SK-N-SH (cell line): Measurements from ENCODE around the gene C9orf43. TPM values are rescaled to one million over a fixed set of nuclear protein-coding genes. Genes with fewer than 3 reads are reported as not detected.

ENCODE experiments used
- CTCF ChIA-PET: fragments of 300-600, 350-600 bp; formaldehyde crosslinking; extraction: SDS; loops from one replicate; lab custom pipeline; 2021; lab: Yijun Ruan, JAX
- POLR2A ChIA-PET: fragments of 350-600 bp; sonication (Branson Sonifier 250); formaldehyde crosslinking; extraction: SDS; loops from one replicate; lab custom pipeline; 2020; ENCODE audit warnings: antibody characterized with exemption, inconsistent platforms; lab: Yijun Ruan, JAX
- DNase-seq: peaks from one replicate; pipeline ENCODE4 v3.0.0; 2012
- H2AFZ ChIP-seq: fragments of 200-600 bp; sonication (generic); 2 replicates; pipeline ENCODE4 v1.8.1; 2016; ENCODE audit warnings: antibody characterized with exemption, mild to moderate bottlenecking, low read depth
- H3F3A ChIP-seq: fragments of 200-600 bp; sonication (generic); replicated peaks from 2 replicates; pipeline ENCODE3; 2016; ENCODE audit warnings: antibody characterized with exemption, mild to moderate bottlenecking; ENCODE audit not compliant: insufficient read depth
- H3K27ac ChIP-seq, 2 experiments: fragments of 200-500 bp in 1 of 2; fragments of 200-600 bp in 1 of 2; sonication (Bioruptor generic) in 1 of 2; sonication (generic), shearing (Covaris generic) in 1 of 2; 2 replicates each; pipeline versions ENCODE4 v1.5.1 to v1.6.1; 2014 to 2016; ENCODE audit warnings: low read depth in 2 of 2, inconsistent platforms in 1 of 2, low read length in 1 of 2, mild to moderate bottlenecking in 1 of 2, mixed read lengths in 1 of 2
- H3K27me3 ChIP-seq: fragments of 200-600 bp; sonication (generic), shearing (Covaris generic); 2 replicates; pipeline ENCODE4 v1.6.1; 2016; ENCODE audit warnings: mixed run types; ENCODE audit not compliant: insufficient read depth
- H3K36me3 ChIP-seq, 2 experiments: fragments of 200-500 bp in 1 of 2; fragments of 200-600 bp in 1 of 2; sonication (Bioruptor generic) in 1 of 2; sonication (generic) in 1 of 2; replicated peaks in 1 of 2; 2 replicates each; pipeline versions ENCODE3 to v1.5.1; 2014 to 2016; ENCODE audit warnings: low read length in 1 of 2, mild to moderate bottlenecking in 1 of 2; ENCODE audit not compliant: insufficient read depth in 2 of 2, control insufficient read depth in 1 of 2
- H3K4me1 ChIP-seq, 2 experiments: fragments of 200-500 bp in 1 of 2; fragments of 200-600 bp in 1 of 2; sonication (Bioruptor generic) in 1 of 2; sonication (generic), shearing (Covaris generic) in 1 of 2; 2 replicates each; pipeline versions ENCODE4 v1.5.1 to v1.6.1; 2014 to 2016; ENCODE audit warnings: low read depth in 1 of 2, low read length in 1 of 2, mixed run types in 1 of 2; ENCODE audit not compliant: insufficient read depth in 2 of 2, control insufficient read depth in 1 of 2
- H3K4me2 ChIP-seq: fragments of 200-600 bp; sonication (generic), shearing (Covaris generic); 2 replicates; pipeline ENCODE4 v1.6.1; 2017; ENCODE audit warnings: mixed run types
- H3K4me3 ChIP-seq, 2 experiments: fragments of 200-500 bp in 1 of 2; fragments of 200-600 bp in 1 of 2; sonication (Bioruptor generic) in 1 of 2; sonication (generic), shearing (Covaris generic) in 1 of 2; 2 replicates each; pipeline versions ENCODE4 v1.5.1 to v1.8.1; 2014 to 2016; ENCODE audit warnings: low read depth in 2 of 2, inconsistent platforms in 1 of 2, low read length in 1 of 2, mild to moderate bottlenecking in 1 of 2, mixed read lengths in 1 of 2, moderate library complexity in 1 of 2
- H3K79me2 ChIP-seq: fragments of 200-600 bp; sonication (generic); 2 replicates; pipeline ENCODE4 v1.8.1; 2017; ENCODE audit warnings: mild to moderate bottlenecking; ENCODE audit not compliant: insufficient read depth
- H3K9ac ChIP-seq: fragments of 200-600 bp; sonication (generic); 2 replicates; pipeline ENCODE4 v1.6.1; 2017; ENCODE audit warnings: mixed run types
- H3K9me2 ChIP-seq: fragments of 200-600 bp; sonication (generic); 2 replicates; pipeline ENCODE4 v1.6.1; 2017; ENCODE audit warnings: mixed run types
- H3K9me3 ChIP-seq: fragments of 200-600 bp; sonication (generic); 2 replicates; pipeline ENCODE4 v1.6.1; 2017; ENCODE audit warnings: mixed run types, mild to moderate bottlenecking, moderate library complexity
- H4K20me1 ChIP-seq: fragments of 200-600 bp; sonication (generic); 2 replicates; pipeline ENCODE4 v1.6.1; 2017; ENCODE audit warnings: mild to moderate bottlenecking, mixed run types; ENCODE audit not compliant: insufficient read depth
- EP300 ChIP-seq, 2 experiments: IDR thresholded peaks; 2 replicates each; pipeline versions ENCODE4 v1.4.0 to v1.6.1; 2012; ENCODE audit warnings: borderline replicate concordance in 1 of 2, low read depth in 1 of 2, low read length in 1 of 2
- EZH2phosphoT487 ChIP-seq: fragments of 200-600 bp; sonication (generic); IDR thresholded peaks from 2 replicates; pipeline ENCODE4 v1.6.1; 2017; ENCODE audit warnings: low read depth, mixed run types, mild to moderate bottlenecking, antibody characterized with exemption, moderate library complexity, borderline replicate concordance
- FOSL2 ChIP-seq: IDR thresholded peaks from 2 replicates; pipeline ENCODE4 v1.4.0; 2012; ENCODE audit warnings: low read depth, mild to moderate bottlenecking, moderate library complexity, borderline replicate concordance
- FOXJ3 ChIP-seq: sonication (generic); formaldehyde crosslinking; IDR thresholded peaks from 2 replicates; pipeline ENCODE4 v1.5.1; 2020; ENCODE audit warnings: mild to moderate bottlenecking, missing genetic modification reagents
- FOXM1 ChIP-seq: IDR thresholded peaks from 2 replicates; pipeline ENCODE4 v1.4.0; 2012; ENCODE audit warnings: low read depth, mild to moderate bottlenecking
- GABPA ChIP-seq: IDR thresholded peaks from 2 replicates; pipeline ENCODE4 v1.4.0; 2012; ENCODE audit warnings: low read depth, mild to moderate bottlenecking
- JUND ChIP-seq: IDR thresholded peaks from 2 replicates; pipeline ENCODE4 v1.4.0; 2012
- RFX5 ChIP-seq: IDR thresholded peaks from 2 replicates; pipeline ENCODE4 v1.6.1; 2012; ENCODE audit warnings: mild to moderate bottlenecking, improper control_type of control experiment, low read length
- RXRA ChIP-seq: IDR thresholded peaks from 2 replicates; pipeline ENCODE4 v1.4.0; 2012; ENCODE audit warnings: low read depth, mild to moderate bottlenecking, borderline replicate concordance
- SMC3 ChIP-seq: IDR thresholded peaks from 2 replicates; pipeline ENCODE4 v1.6.1; 2012; ENCODE audit warnings: low read depth, low read length, improper control_type of control experiment
- WGBS: methylation state at CpG from one replicate; pipeline ENCODE4 v1.1.6; 2017; ENCODE audit warnings: low lambda C conversion rate; 5-methylcytosine and 5-hydroxymethylcytosine counted together
- polyA plus RNA-seq, 3 experiments: library from polyadenylated mRNA; depleted of rRNA; stranded (reverse); fragments of >200 nt; gene quantifications; 2 replicates each; pipeline ENCODE4 v1.2.3, GENCODE V29; 2012
- TF ChIP-seq, protein P1 (sequence below): IDR thresholded peaks from 2 replicates; pipeline ENCODE4 v1.4.0; 2012; ENCODE audit warnings: low read depth, borderline replicate concordance
- TF ChIP-seq, protein P2 (sequence below): IDR thresholded peaks from 2 replicates; pipeline ENCODE4; 2012
- TF ChIP-seq, protein P3 (sequence below): fragments of 150-350 bp; IDR thresholded peaks from 2 replicates; pipeline ENCODE4 v1.6.1; 2016; ENCODE audit warnings: mild to moderate bottlenecking, low read depth, low read length
- TF ChIP-seq, protein P4 (sequence below): IDR thresholded peaks from 2 replicates; pipeline ENCODE4 v1.4.0; 2012; ENCODE audit warnings: low read depth

The C9orf43 gene
- polyA plus RNA-seq, 1 of the 3 experiments (the other 2 are of a cell fraction): 0.58 TPM

DNA sequence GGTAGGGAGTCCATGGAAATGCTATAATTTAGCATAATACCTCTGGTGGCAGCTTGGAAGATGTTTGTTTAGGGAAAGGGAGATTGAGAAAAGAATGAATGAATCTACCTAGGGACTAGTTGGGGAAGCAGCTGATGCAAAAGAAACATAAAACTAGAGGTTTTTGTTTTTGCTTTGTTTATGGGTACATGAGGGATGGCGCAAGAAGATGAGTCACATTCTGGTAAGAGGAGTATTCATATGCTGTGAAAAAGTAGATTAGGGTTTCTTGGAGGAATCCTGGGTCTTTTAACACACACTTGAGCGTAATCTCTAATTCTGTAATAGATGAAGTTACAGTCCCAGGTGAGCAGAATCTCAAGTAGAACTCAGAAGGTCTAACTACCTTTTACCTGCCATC lies 17.1 kb downstream of the C9orf43 start:
- Histone ChIP-seq H3K27me3 (peaks cover 6% of the 10 kb centered on the region; the same call in 1 of the 2 replicates), H3F3A (no peaks in the 10 kb centered on the region), H2AFZ (no peak overlapping the region), H4K20me1 (no peaks in the 10 kb centered on the region), H3K9ac (no peak overlapping the region), H3K79me2 (no peaks in the 10 kb centered on the region), H3K36me3 (no peaks in the 10 kb centered on the region), H3K4me3 (no peak overlapping the region), H3K4me1 (no peaks in the 10 kb centered on the region), H3K9me3 (no peaks in the 10 kb centered on the region), H3K27ac (no peak overlapping the region), H3K4me2 (no peak overlapping the region), H3K9me2 (no peaks in the 10 kb centered on the region)
- DNase-seq: no peak
- ChIA-PET CTCF (interaction anchor here (1.2 to 1.9 kb wide), 3 partner anchors 18 to 231 kb away, joined by 3 to 9 read pairs (median 4); no protein-coding TSS in a partner anchor), POLR2A (interaction anchor here (1.0 kb wide), 1 partner anchor 17 kb away, joined by 4 read pairs; the partner anchor contains the start of genes C9orf43 and POLE3)
- 79% methylated on average over 2 of the region's 2 CpGs for WGBS
- TF ChIP-seq FOSL2 (no peak), JUND (no peak), SMC3 (no peak), GABPA (no peak), EP300 (IDR thresholded peaks at IDR 0.05; ENCODE audit: borderline replicate concordance in 1 of 2, low read depth in 1 of 2, low read length in 1 of 2) (no peak), FOXJ3 (CRISPR knock-in tag) (no peak), RFX5 (no peak), EZH2phosphoT487 (no peak), FOXM1 (no peak), RXRA (no peak)
- TF ChIP-seq, protein P1, sequence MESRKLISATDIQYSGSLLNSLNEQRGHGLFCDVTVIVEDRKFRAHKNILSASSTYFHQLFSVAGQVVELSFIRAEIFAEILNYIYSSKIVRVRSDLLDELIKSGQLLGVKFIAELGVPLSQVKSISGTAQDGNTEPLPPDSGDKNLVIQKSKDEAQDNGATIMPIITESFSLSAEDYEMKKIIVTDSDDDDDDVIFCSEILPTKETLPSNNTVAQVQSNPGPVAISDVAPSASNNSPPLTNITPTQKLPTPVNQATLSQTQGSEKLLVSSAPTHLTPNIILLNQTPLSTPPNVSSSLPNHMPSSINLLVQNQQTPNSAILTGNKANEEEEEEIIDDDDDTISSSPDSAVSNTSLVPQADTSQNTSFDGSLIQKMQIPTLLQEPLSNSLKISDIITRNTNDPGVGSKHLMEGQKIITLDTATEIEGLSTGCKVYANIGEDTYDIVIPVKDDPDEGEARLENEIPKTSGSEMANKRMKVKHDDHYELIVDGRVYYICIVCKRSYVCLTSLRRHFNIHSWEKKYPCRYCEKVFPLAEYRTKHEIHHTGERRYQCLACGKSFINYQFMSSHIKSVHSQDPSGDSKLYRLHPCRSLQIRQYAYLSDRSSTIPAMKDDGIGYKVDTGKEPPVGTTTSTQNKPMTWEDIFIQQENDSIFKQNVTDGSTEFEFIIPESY: no peak
- TF ChIP-seq, protein P2, sequence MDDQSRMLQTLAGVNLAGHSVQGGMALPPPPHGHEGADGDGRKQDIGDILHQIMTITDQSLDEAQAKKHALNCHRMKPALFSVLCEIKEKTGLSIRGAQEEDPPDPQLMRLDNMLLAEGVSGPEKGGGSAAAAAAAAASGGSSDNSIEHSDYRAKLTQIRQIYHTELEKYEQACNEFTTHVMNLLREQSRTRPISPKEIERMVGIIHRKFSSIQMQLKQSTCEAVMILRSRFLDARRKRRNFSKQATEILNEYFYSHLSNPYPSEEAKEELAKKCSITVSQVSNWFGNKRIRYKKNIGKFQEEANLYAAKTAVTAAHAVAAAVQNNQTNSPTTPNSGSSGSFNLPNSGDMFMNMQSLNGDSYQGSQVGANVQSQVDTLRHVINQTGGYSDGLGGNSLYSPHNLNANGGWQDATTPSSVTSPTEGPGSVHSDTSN: no peak
- TF ChIP-seq, protein P3, sequence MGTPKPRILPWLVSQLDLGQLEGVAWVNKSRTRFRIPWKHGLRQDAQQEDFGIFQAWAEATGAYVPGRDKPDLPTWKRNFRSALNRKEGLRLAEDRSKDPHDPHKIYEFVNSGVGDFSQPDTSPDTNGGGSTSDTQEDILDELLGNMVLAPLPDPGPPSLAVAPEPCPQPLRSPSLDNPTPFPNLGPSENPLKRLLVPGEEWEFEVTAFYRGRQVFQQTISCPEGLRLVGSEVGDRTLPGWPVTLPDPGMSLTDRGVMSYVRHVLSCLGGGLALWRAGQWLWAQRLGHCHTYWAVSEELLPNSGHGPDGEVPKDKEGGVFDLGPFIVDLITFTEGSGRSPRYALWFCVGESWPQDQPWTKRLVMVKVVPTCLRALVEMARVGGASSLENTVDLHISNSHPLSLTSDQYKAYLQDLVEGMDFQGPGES: no peak
- TF ChIP-seq, protein P4, sequence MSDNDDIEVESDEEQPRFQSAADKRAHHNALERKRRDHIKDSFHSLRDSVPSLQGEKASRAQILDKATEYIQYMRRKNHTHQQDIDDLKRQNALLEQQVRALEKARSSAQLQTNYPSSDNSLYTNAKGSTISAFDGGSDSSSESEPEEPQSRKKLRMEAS: no peak
